NCI-H1105 treated with DMSO at 0.1 percent for 48 hours (cell line): ENCODE results near the gene NR2F1-AS1.
"Not testable (repeated sequence)": the region's sequence is repeated elsewhere in the genome, so short reads cannot be mapped to it uniquely, and the experiment has no call there.

Experiments
- DNase-seq: peaks from one replicate; lab custom pipeline; 2025; lab: John Stamatoyannopoulos, UW

NR2F1-AS1 gene

GRCh38 chr5:93576994-93577853 is 3.8 kb downstream of the NR2F1-AS1 start:
- DNase-seq, result no peak

GRCh38 chr5:93575461-93576414 is 5.3 kb downstream of the NR2F1-AS1 start:
- DNase-seq, result no peak

GRCh38 chr5:93574491-93575305 is 6.3 kb downstream of the NR2F1-AS1 start:
- no peak for DNase-seq

- no peak for DNase-seq
Measured at GRCh38 chr5:93573354-93574351, 7.4 kb downstream of the NR2F1-AS1 start.

- no peak for DNase-seq
Measured at GRCh38 chr5:93572608-93573353, 8.2 kb downstream of the NR2F1-AS1 start.

- DNase-seq, result no peak
Measured at GRCh38 chr5:93572101-93572607, 8.9 kb downstream of the NR2F1-AS1 start.

GRCh38 chr5:93571114-93571949 is 9.7 kb downstream of the NR2F1-AS1 start:
- no peak for DNase-seq

GRCh38 chr5:93570294-93571113 is 10.5 kb downstream of the NR2F1-AS1 start:
- DNase-seq, result no peak

- DNase-seq, result no peak
Measured at GRCh38 chr5:93569300-93570160, 11.5 kb downstream of the NR2F1-AS1 start.

- DNase-seq, result no peak
Measured at GRCh38 chr5:93567424-93567823, 13.6 kb downstream of the NR2F1-AS1 start.

- DNase-seq, result no peak
Measured at GRCh38 chr5:93566091-93566490, 14.9 kb downstream of the NR2F1-AS1 start.

GRCh38 chr5:93557021-93557604 is 23.9 kb downstream of the NR2F1-AS1 start:
- no peak for DNase-seq

GRCh38 chr5:93549594-93549993 is 31.4 kb downstream of the NR2F1-AS1 start:
- DNase-seq, result not testable (repeated sequence)

GRCh38 chr5:93545872-93546271 is 35.1 kb downstream of the NR2F1-AS1 start:
- no peak for DNase-seq

- no peak for DNase-seq
Measured at GRCh38 chr5:93532370-93532769, 48.6 kb downstream of the NR2F1-AS1 start.

GRCh38 chr5:93521815-93522214 is 59.2 kb downstream of the NR2F1-AS1 start:
- DNase-seq, result not testable (repeated sequence)
